A673 (cell line): ENCODE measurements around the gene CCDC106. TPM values are rescaled to one million over a fixed set of nuclear protein-coding genes. Genes with fewer than 3 reads are reported as not detected.

Experiments used
- BruUV-seq: library from RNA; stranded (reverse); fragments of 400-500 nt; replicated peaks from 2 replicates; lab custom pipeline; 2021; lab: Mats Ljungman, UMichigan
- CTCF ChIA-PET: fragments of 300-600 bp; sonication (Branson Sonifier 250); formaldehyde crosslinking; loops from one replicate; lab custom pipeline; 2022; ENCODE audit warnings: antibody characterized with exemption; lab: Charles Lee
- POLR2A ChIA-PET: fragments of 300-600 bp; sonication (Branson Sonifier 250); formaldehyde crosslinking; loops from one replicate; lab custom pipeline; 2022; ENCODE audit warnings: antibody characterized with exemption; ENCODE audit not compliant: low non-redundant PET; lab: Charles Lee
- DNase-seq: peaks from one replicate; pipeline ENCODE4 v3.0.0-alpha.2; 2015; ENCODE audit warnings: low spot score
- H3K27ac ChIP-seq: fragments of 200-600 bp; sonication (generic); 2 replicates; pipeline ENCODE4 v1.5.1; 2016; ENCODE audit warnings: mixed run types, low read depth, mild to moderate bottlenecking, mixed read lengths, antibody characterized with exemption, low read length; ENCODE audit not compliant: poor library complexity, severe bottlenecking
- H3K27me3 ChIP-seq: fragments of 200-600 bp; sonication (generic); replicated peaks from 2 replicates; pipeline ENCODE4 v1.6.1; 2017; ENCODE audit warnings: mixed run types, low read depth, mild to moderate bottlenecking, mixed read lengths, antibody characterized with exemption, low read length; ENCODE audit not compliant: insufficient read depth, poor library complexity
- H3K36me3 ChIP-seq: fragments of 200-600 bp; sonication (generic); 2 replicates; pipeline ENCODE4 v1.6.1; 2016; ENCODE audit warnings: mixed run types, mild to moderate bottlenecking, mixed read lengths, antibody characterized with exemption, low read length; ENCODE audit not compliant: insufficient read depth, poor library complexity, severe bottlenecking
- H3K4me1 ChIP-seq: fragments of 200-600 bp; sonication (generic); 2 replicates; pipeline ENCODE4 v1.6.1; 2017; ENCODE audit warnings: mixed run types, mild to moderate bottlenecking, mixed read lengths, antibody characterized with exemption, low read length; ENCODE audit not compliant: insufficient read depth, poor library complexity, severe bottlenecking
- H3K4me3 ChIP-seq: fragments of 200-600 bp; sonication (generic); 2 replicates; pipeline ENCODE4 v1.5.1; 2016; ENCODE audit warnings: low read depth, mixed run types, mild to moderate bottlenecking, mixed read lengths, low read length; ENCODE audit not compliant: poor library complexity, severe bottlenecking
- H3K9me3 ChIP-seq: fragments of 200-600 bp; sonication (generic); 2 replicates; pipeline ENCODE4 v1.6.1; 2016; ENCODE audit warnings: mixed run types, low read depth, mild to moderate bottlenecking, mixed read lengths, antibody characterized with exemption, low read length; ENCODE audit not compliant: poor library complexity, severe bottlenecking
- CTCF ChIP-seq: fragments of 300-800, 200-600 bp; sonication (generic); conservative IDR thresholded peaks from 2 replicates; pipeline ENCODE4 v1.5.1; 2017; ENCODE audit warnings: low read depth, mild to moderate bottlenecking, antibody characterized with exemption, low read length, moderate library complexity, mixed read lengths
- EZH2 ChIP-seq: fragments of 200-600 bp; sonication (generic); IDR thresholded peaks from 2 replicates; pipeline ENCODE4 v1.6.1; 2017; ENCODE audit warnings: borderline replicate concordance, low read depth, mild to moderate bottlenecking, mixed read lengths, antibody characterized with exemption, low read length; ENCODE audit not compliant: poor library complexity, severe bottlenecking
- intact Hi-C: fragments of 100-400 bp; cut with micrococcal nuclease; formaldehyde crosslinking; loops from one replicate; pipeline ENCODE4 v1.10.0; 2022; ENCODE audit not compliant: unreplicated experiment
- total RNA-seq: library from RNA; stranded (reverse); gene quantifications from 2 replicates; pipeline ENCODE4 v1.2.3, GENCODE V29; 2021

CCDC106 gene
- total RNA-seq, 1 experiment from 2014 or later, result 41.5 TPM

GRCh38 chr19:55663846-55664536 lies 16.0 kb downstream of the CCDC106 start:
- Histone ChIP-seq H3K9me3 (no peaks in the 10 kb centered on the region), H3K27me3 (no peaks in the 10 kb centered on the region), H3K4me3 (no peak overlapping the region), H3K27ac (no peak overlapping the region), H3K4me1 (no peaks in the 10 kb centered on the region), H3K36me3 (peaks cover 90% of the 10 kb centered on the region)
- CTCF ChIA-PET, result no interaction called here
- no peak for DNase-seq
- TF ChIP-seq EZH2 (no peak), CTCF (no peak)
- no TSS peak for BruUV-seq
- POLR2A ChIA-PET, result no interaction called here
- intact Hi-C loops, result no loop called here

- Histone ChIP-seq H3K36me3 (peaks cover 86% of the 10 kb centered on the region), H3K9me3 (no peaks in the 10 kb centered on the region), H3K4me1 (peaks cover 23% of the 10 kb centered on the region), H3K4me3 (no peak overlapping the region), H3K27me3 (no peaks in the 10 kb centered on the region), H3K27ac (no peak overlapping the region)
- intact Hi-C loops, result no loop called here
- TF ChIP-seq EZH2 (no peak), CTCF (no peak)
- no peak for DNase-seq
- CTCF ChIA-PET, result no interaction called here
- BruUV-seq, result no TSS peak
- POLR2A ChIA-PET, result no interaction called here
Observed at GRCh38 chr19:55666343-55667005, 18.5 kb downstream of the CCDC106 start.

GRCh38 chr19:55667006-55667381 lies 19.0 kb downstream of the CCDC106 start:
- no TSS peak for BruUV-seq
- CTCF ChIA-PET, result no interaction called here
- H3K27ac ChIP-seq, result no peak overlapping the region
- intact Hi-C loops, result no loop called here
- no peak overlapping the region for H3K4me3 ChIP-seq
- H3K27me3 ChIP-seq, result no peaks in the 10 kb centered on the region
- no peak for TF ChIP-seq EZH2
- TF ChIP-seq CTCF, result no peak
- DNase-seq, result no peak
- peaks cover 28% of the 10 kb centered on the region for H3K4me1 ChIP-seq
- POLR2A ChIA-PET, result no interaction called here
- peaks cover 81% of the 10 kb centered on the region for H3K36me3 ChIP-seq
- H3K9me3 ChIP-seq, result no peaks in the 10 kb centered on the region
